ENCODE results near the gene PEAK1.
A peak's percentile ranks its signal among the peaks of the same experiment; 100 is the strongest.

PEAK1 gene

DNA sequence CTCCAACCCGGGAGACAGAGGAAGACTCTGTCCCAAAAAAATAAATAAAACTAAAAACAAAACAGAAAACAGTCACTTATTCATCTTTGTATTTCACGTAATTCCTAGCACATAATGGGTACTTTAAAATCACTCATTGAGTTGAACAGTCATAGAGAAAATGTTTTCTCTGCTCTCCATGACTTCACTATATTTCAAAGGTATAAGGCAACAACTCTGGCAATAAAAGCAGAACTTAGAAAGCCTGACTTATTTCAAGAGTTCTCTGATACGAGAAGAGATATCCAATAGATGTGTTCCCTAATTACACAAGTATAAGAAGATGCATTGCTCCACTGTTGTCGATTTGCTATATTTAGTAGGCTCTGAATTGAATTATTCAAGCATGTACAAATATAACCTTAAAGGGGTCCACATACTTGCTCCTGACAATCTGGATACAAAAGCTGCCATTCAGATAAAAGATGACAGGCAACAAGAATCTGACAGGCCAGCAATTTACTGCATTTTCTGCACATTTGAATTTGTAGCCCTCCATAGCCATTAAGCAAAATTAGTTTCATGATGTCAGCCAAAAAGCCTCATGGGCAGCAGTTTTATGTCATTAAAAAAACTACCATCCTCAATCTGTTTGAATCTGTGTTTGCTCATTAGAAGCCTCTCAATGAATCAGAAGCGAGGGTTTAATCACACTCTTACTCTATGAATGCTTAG, 47.9 kb downstream of the PEAK1 start:
- no peak for TF ChIP-seq CTCF (conservative IDR thresholded peaks at IDR 0.05; ENCODE audit: control insufficient read depth, insufficient read depth, low read depth, low read length)
- DNase-seq (ENCODE audit: low read depth): no peak
- no peak overlapping the region for H3K4me3 ChIP-seq (ENCODE audit: control insufficient read depth, low read depth, low read length)

GRCh38 chr15:77370580-77370979, 49.3 kb downstream of the PEAK1 start:
- peak; percentile 12 for DNase-seq (ENCODE audit: low read depth)
- TF ChIP-seq CTCF (conservative IDR thresholded peaks at IDR 0.05; ENCODE audit: control insufficient read depth, insufficient read depth, low read depth, low read length): no peak
- H3K4me3 ChIP-seq (ENCODE audit: control insufficient read depth, low read depth, low read length): no peak overlapping the region

DNA sequence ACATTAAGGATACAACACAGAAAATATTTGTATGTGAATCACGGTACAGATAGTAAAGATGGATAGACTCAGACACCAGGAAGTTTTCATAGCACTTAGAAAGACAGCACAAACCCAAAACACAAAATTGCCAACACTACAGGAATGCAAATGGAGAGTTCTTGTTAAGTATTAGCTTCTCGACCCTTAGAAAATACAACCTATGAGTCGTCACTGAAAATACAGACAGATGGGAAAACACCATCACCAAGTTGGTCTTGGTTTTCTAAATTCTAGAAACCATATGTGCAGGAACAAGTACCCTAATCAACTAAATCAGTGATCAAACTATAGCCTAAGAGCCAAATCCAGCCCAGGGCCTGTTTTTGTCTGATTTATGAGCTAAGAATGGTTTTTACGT, 50.7 kb downstream of the PEAK1 start:
- no peak for TF ChIP-seq CTCF (conservative IDR thresholded peaks at IDR 0.05; ENCODE audit: control insufficient read depth, insufficient read depth, low read depth, low read length)
- peak; percentile 26 for DNase-seq (ENCODE audit: low read depth)
- H3K4me3 ChIP-seq (ENCODE audit: control insufficient read depth, low read depth, low read length): no peak overlapping the region

GRCh38 chr15:77367631-77368030, 52.3 kb downstream of the PEAK1 start:
- no peak for DNase-seq (ENCODE audit: low read depth)
- no peak for TF ChIP-seq CTCF (conservative IDR thresholded peaks at IDR 0.05; ENCODE audit: control insufficient read depth, insufficient read depth, low read depth, low read length)
- no peak overlapping the region for H3K4me3 ChIP-seq (ENCODE audit: control insufficient read depth, low read depth, low read length)

GRCh38 chr15:77361456-77361855, 58.4 kb downstream of the PEAK1 start:
- TF ChIP-seq CTCF (conservative IDR thresholded peaks at IDR 0.05; ENCODE audit: control insufficient read depth, insufficient read depth, low read depth, low read length): no peak
- H3K4me3 ChIP-seq (ENCODE audit: control insufficient read depth, low read depth, low read length): no peak overlapping the region
- no peak for DNase-seq (ENCODE audit: low read depth)

DNA sequence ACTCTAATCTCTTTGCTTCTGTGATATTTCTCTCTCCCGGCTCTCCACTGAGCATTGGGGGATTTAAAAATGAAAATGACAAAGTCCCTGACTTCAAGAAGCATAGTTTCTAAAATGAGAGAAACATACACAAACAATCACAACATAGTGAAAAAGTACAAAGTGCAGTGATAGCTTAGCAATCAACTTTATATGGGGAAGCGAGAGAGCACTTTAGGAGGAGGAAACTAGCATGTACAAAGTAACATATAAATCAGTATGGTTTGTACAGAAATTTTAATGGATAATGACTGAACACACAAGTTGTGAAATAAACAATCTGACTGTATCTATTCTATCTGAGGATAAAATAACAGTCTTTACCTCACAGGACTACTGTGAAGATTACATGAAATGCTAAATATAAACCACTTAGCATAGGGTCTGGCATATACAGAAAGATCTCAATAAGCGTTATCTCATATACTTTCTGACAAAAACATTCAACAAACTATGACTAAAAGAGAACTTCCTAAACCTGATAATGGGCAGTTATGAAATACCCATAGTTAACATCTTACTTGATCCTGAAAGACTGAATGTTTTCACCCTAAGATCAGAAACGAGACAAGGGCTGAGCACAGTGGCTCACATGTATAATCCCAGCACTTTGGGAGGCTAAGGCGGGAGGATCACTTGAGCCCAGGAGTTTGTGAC, 61.2 kb downstream of the PEAK1 start:
- TF ChIP-seq CTCF (conservative IDR thresholded peaks at IDR 0.05; ENCODE audit: control insufficient read depth, insufficient read depth, low read depth, low read length): no peak
- DNase-seq (ENCODE audit: low read depth): no peak

More for the DNA sequence above, 61.2 kb downstream of the PEAK1 start:
- H3K4me3 ChIP-seq (ENCODE audit: control insufficient read depth, low read depth, low read length): no peak overlapping the region
